ENCODE data around the gene MRPL47. TPM values are rescaled to one million over a fixed set of nuclear protein-coding genes. Genes with fewer than 3 reads are reported as not detected.

The MRPL47 gene
- total RNA-seq, 1 experiment from 2014 or later, result 58.7 TPM

GRCh38 chr3:179551349-179552105, 52.9 kb downstream of the MRPL47 start:
- in situ Hi-C loops (cut with HindIII; ENCODE audit: low pct_unique_long_range_greater_than_20kb, low sequenced_read_pairs) (no loop called here), intact Hi-C loops (cut with micrococcal nuclease; ENCODE audit: unreplicated experiment) (no loop called here)
- no TSS peak for BruUV-seq (replicated peaks)
- Histone ChIP-seq H3K36me3 (ENCODE audit: control insufficient read depth, insufficient read depth, low read length) (no peaks in the 10 kb centered on the region), H3K27me3 (ENCODE audit: control insufficient read depth, insufficient read depth, low read length) (no peaks in the 10 kb centered on the region; the same call in 1 of the 2 replicates), H3K4me3 (ENCODE audit: low read depth in 2 of 2, low read length in 2 of 2) (no peak overlapping the region), H3K27ac (ENCODE audit: low read length) (no peak overlapping the region), H3K4me1 (ENCODE audit: control insufficient read depth, insufficient read depth, low read length) (no peaks in the 10 kb centered on the region), H3K9me3 (ENCODE audit: control insufficient read depth, insufficient read depth, low read depth, low read length) (no peaks in the 10 kb centered on the region)
- ATAC-seq, result no peak
- TF ChIP-seq, protein P1, sequence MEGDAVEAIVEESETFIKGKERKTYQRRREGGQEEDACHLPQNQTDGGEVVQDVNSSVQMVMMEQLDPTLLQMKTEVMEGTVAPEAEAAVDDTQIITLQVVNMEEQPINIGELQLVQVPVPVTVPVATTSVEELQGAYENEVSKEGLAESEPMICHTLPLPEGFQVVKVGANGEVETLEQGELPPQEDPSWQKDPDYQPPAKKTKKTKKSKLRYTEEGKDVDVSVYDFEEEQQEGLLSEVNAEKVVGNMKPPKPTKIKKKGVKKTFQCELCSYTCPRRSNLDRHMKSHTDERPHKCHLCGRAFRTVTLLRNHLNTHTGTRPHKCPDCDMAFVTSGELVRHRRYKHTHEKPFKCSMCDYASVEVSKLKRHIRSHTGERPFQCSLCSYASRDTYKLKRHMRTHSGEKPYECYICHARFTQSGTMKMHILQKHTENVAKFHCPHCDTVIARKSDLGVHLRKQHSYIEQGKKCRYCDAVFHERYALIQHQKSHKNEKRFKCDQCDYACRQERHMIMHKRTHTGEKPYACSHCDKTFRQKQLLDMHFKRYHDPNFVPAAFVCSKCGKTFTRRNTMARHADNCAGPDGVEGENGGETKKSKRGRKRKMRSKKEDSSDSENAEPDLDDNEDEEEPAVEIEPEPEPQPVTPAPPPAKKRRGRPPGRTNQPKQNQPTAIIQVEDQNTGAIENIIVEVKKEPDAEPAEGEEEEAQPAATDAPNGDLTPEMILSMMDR (IDR thresholded peaks at IDR 0.05), result no peak
- TF ChIP-seq SIN3A (IDR thresholded peaks at IDR 0.05; ENCODE audit: borderline replicate concordance, insufficient read depth, low read depth, low read length), result no peak
- no peak for TF ChIP-seq REST (IDR thresholded peaks at IDR 0.05; ENCODE audit: insufficient read depth in 1 of 2, low read depth in 2 of 2, low read length in 1 of 2)
- TF ChIP-seq TCF7L2 (IDR thresholded peaks at IDR 0.05; ENCODE audit: low read depth, low read length), result no peak
- TF ChIP-seq POLR2AphosphoS5 (IDR thresholded peaks at IDR 0.05; ENCODE audit: low read depth, low read length), result no peak
- POLR2A ChIA-PET, result no interaction called here
- CTCF ChIA-PET, result interaction anchor here (0.7 to 1.4 kb wide), 2 partner anchors 117 to 130 kb away, joined by 3 to 6 read pairs; no protein-coding TSS in a partner anchor
- no peak for DNase-seq (ENCODE audit: low read depth, low spot score)

DNA sequence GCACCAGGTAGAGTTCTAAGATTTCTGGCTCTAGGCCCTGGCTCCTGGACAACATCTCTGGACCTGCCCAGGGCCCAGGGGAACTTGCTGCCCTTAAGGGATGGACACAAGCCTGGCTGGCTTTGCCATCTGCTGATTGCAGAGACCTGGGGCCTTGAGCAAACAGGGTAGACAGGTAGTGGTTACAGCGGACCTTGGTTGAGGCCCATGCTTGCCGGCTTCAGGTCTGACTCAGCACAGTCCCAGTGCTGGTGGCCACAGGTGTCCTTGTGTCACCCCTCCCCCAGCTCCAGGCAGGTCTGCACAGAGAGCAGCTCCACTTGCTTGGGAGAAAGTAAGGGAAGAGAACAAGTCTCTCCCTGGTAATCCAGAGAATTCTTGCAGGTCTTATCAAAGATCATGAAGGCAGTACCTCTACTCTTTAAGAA, 57.6 kb downstream of the MRPL47 start:
- ATAC-seq (no peak), DNase-seq (ENCODE audit: low read depth, low spot score) (no peak)
- TF ChIP-seq SIN3A (IDR thresholded peaks at IDR 0.05; ENCODE audit: borderline replicate concordance, insufficient read depth, low read depth, low read length), result no peak
- TF ChIP-seq, protein P1 (IDR thresholded peaks at IDR 0.05), result no peak
- TF ChIP-seq POLR2AphosphoS5 (IDR thresholded peaks at IDR 0.05; ENCODE audit: low read depth, low read length), result no peak
- no peak for TF ChIP-seq REST (IDR thresholded peaks at IDR 0.05; ENCODE audit: insufficient read depth in 1 of 2, low read depth in 2 of 2, low read length in 1 of 2)
- TF ChIP-seq TCF7L2 (IDR thresholded peaks at IDR 0.05; ENCODE audit: low read depth, low read length), result no peak
- H3K36me3 ChIP-seq (ENCODE audit: control insufficient read depth, insufficient read depth, low read length), result no peaks in the 10 kb centered on the region
- ChIA-PET CTCF (no interaction called here), POLR2A (no interaction called here)
- H3K4me1 ChIP-seq (ENCODE audit: control insufficient read depth, insufficient read depth, low read length), result no peaks in the 10 kb centered on the region
- H3K27me3 ChIP-seq (ENCODE audit: control insufficient read depth, insufficient read depth, low read length), result no peaks in the 10 kb centered on the region; the same call in 1 of the 2 replicates
- H3K27ac ChIP-seq (ENCODE audit: low read length), result no peak overlapping the region
- in situ Hi-C loops (cut with HindIII; ENCODE audit: low pct_unique_long_range_greater_than_20kb, low sequenced_read_pairs), result no loop called here
- intact Hi-C loops (cut with micrococcal nuclease; ENCODE audit: unreplicated experiment), result no loop called here
- no peaks in the 10 kb centered on the region for H3K9me3 ChIP-seq (ENCODE audit: control insufficient read depth, insufficient read depth, low read depth, low read length)
- no peak overlapping the region for H3K4me3 ChIP-seq (ENCODE audit: low read depth in 2 of 2, low read length in 2 of 2)
- no TSS peak for BruUV-seq (replicated peaks)

Measured in Panc1 (cell line).